HG03354 (cell line): ENCODE results near the gene NUDT3.

ENCODE experiments used
- ATAC-seq: cut with Tn5 transposase; IDR thresholded peaks from one replicate; pipeline ENCODE4 v1.9.1; 2021; ENCODE audit warnings: mild to moderate bottlenecking; ENCODE audit not compliant: unreplicated experiment, poor library complexity, severe bottlenecking

NUDT3 gene

GRCh38 chr6:34234667-34235306 lies 157.7 kb downstream of the NUDT3 start:
- no peak for ATAC-seq

DNA sequence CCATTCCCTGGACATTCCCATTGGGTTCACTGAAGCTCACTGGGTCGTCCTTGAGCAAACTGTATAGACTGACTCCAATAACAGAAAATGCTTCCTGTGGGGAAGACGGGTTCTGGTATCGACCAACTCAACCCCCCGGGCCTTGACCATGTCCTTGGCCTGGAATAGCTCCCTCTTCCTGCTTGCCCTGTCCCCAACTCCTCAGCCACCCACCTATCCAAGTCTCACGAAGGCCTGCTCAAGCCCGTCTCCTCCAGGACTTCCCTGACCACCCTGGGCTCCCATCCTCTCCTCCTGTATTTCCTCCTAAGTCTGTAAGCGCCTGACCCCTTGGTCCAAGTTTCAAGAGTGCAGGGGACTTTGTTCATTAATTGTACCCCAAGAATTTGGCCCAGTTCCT lies 158.6 kb downstream of the NUDT3 start:
- ATAC-seq: no peak

DNA sequence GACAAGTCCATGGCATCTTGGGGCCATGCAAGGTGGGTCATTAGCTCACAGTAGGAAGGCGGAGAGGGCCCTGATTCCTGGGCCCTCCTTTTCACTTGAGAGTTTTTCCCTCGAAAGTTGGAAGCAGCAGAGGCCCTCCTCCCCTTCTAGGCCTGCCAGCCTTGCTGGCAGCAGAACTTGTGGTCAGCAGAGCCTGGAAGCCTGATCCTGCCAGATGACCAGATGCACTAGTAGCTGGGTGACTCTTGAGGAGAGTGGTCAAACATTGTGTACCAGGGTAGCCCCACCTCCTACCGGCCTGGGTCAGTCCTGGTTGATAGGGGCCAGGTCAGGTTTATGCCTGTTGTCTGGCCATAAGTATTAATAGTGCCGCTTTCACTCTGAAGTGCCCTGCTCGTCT lies 159.6 kb downstream of the NUDT3 start:
- ATAC-seq: no peak

- no peak for ATAC-seq
Observed at GRCh38 chr6:34231566-34232336, 160.7 kb downstream of the NUDT3 start.

DNA sequence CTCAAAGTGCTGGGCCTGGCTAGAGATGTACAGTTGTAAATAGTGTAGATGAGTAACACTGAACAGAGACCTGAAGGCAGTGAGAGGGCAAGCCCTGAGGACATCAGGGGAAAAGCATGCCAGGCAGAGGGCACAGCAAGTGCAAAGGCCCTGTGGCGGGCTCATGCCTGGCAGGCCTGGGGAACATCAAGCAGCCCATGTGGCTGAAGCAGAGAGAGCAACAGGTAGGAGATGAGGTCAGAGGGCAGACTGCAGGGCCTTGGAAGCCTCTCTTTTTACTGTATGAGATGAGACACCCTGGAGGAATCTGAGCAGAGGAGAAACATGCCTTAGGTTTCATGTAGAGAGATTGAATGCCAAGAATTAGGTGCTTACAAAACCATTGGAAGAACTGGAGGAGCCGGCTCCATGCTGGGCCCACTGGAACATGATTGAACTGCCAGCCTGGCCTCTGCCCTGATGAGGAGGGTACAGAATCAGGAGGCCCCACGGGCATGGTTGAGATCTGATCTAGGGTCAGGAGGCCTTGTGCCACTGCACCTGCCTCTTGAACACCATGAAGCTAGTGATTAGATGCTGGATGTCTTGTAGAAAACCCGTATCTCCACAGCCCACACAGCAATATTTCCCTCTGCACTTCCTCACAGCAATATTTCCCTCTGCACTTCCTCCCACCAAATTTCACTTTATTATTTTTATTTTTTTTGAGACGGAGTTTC lies 161.7 kb downstream of the NUDT3 start:
- no peak for ATAC-seq

DNA sequence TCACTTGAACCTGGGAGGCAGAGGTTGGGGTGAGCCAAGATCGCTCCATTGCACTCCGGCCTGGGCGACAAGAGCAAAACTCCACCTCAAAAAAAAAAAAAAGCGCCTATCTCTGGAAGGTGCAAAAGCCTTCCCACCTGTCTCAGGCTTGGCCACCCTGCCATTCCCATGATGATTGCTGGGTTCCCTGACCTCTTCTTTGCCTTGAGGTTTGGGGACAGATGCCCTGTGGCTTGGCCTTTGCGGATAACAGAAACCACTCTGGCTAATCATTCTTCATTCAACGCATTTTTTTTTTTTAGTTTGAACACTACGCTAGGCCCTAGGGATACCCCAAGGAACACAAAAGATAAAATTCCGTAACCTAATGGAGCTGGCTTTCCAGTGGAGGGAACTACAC lies 162.6 kb downstream of the NUDT3 start:
- no peak for ATAC-seq
